Fibroblast of lung (primary cell): ENCODE data around the gene SFT2D1.

Source experiments
- EZH2 ChIP-seq: IDR thresholded peaks from 2 replicates; pipeline ENCODE4 v1.5.1; 2012; ENCODE audit warnings: low read length, control low read depth, mild to moderate bottlenecking; ENCODE audit errors: missing control alignments
- TF ChIP-seq, protein P1 (sequence below), 2 donors: IDR thresholded peaks in 1 of 2; conservative IDR thresholded peaks in 1 of 2; 1 replicate in 1 of 2; 2 replicates in 1 of 2; pipeline ENCODE4 v1.5.1; 2011 to 2012; ENCODE audit warnings: low read length in 2 of 2, control low read depth in 1 of 2, inconsistent platforms in 1 of 2, low read depth in 1 of 2, mild to moderate bottlenecking in 1 of 2

DNA sequence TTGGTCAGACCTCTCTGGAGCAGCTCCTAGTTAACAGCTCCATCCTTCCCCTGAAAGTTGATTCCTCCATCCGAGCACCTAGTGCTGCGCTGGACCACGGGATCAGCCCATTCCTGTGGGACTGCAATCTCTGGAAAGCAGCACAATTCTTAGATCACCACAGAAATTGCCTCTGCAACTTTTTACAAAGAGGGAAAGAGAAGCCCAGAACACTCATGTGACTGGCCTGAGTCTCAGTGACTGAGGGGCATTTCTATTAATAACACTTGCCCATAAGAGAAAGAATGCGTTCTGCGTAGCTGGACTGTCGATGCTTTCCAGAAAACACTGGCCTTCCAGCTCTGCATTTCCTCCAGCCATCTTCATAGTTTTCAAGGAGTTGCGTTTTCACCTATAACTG is 22.1 kb upstream of the SFT2D1 start:
- TF ChIP-seq, protein P1, sequence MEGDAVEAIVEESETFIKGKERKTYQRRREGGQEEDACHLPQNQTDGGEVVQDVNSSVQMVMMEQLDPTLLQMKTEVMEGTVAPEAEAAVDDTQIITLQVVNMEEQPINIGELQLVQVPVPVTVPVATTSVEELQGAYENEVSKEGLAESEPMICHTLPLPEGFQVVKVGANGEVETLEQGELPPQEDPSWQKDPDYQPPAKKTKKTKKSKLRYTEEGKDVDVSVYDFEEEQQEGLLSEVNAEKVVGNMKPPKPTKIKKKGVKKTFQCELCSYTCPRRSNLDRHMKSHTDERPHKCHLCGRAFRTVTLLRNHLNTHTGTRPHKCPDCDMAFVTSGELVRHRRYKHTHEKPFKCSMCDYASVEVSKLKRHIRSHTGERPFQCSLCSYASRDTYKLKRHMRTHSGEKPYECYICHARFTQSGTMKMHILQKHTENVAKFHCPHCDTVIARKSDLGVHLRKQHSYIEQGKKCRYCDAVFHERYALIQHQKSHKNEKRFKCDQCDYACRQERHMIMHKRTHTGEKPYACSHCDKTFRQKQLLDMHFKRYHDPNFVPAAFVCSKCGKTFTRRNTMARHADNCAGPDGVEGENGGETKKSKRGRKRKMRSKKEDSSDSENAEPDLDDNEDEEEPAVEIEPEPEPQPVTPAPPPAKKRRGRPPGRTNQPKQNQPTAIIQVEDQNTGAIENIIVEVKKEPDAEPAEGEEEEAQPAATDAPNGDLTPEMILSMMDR (conservative IDR thresholded peaks at IDR 0.05 in 1 of 2, IDR thresholded peaks at IDR 0.05 in 1 of 2; ENCODE audit: low read depth in 1 of 2, low read length in 2 of 2): no peak
- TF ChIP-seq EZH2: no peak
